Endodermal cell (in vitro differentiated cells): ENCODE results near the gene NELFCD. TPM values are rescaled to one million over a fixed set of nuclear protein-coding genes. Genes with fewer than 3 reads are reported as not detected.

Source experiments
- DNase-seq: peaks from one replicate; pipeline ENCODE4 v3.0.0-alpha.2; 2017
- H3K27ac ChIP-seq: 2 replicates; pipeline ENCODE4 v1.5.1; 2013; ENCODE audit warnings: mild to moderate bottlenecking, low read depth, low read length, moderate library complexity
- H3K27me3 ChIP-seq: 2 replicates; pipeline ENCODE4 v1.6.1; 2013; ENCODE audit warnings: mild to moderate bottlenecking, low read length, moderate library complexity; ENCODE audit not compliant: insufficient read depth, control insufficient read depth, poor library complexity, severe bottlenecking
- H3K36me3 ChIP-seq: 2 replicates; pipeline ENCODE4 v1.7.0; 2013; ENCODE audit warnings: mild to moderate bottlenecking, low read length, moderate library complexity; ENCODE audit not compliant: control insufficient read depth, insufficient read depth
- H3K4me1 ChIP-seq: one replicate; pipeline ENCODE4 v1.7.0; 2013; ENCODE audit warnings: low read length; ENCODE audit not compliant: control insufficient read depth, insufficient read depth
- H3K4me3 ChIP-seq: 2 replicates; pipeline ENCODE4 v1.5.1; 2013; ENCODE audit warnings: mild to moderate bottlenecking, low read length, moderate library complexity
- H3K9ac ChIP-seq: 2 replicates; pipeline ENCODE4 v1.6.1; 2013; ENCODE audit warnings: mild to moderate bottlenecking, low read length, moderate library complexity; ENCODE audit not compliant: poor library complexity, severe bottlenecking; ENCODE audit errors: extremely low read depth
- H3K9me3 ChIP-seq: 2 replicates; pipeline ENCODE4 v1.6.1; 2013; ENCODE audit warnings: mild to moderate bottlenecking, low read length, moderate library complexity; ENCODE audit not compliant: control insufficient read depth
- H3K27ac Mint-ChIP-seq: 2 replicates; pipeline ENCODE4 v1.8.0; 2020; ENCODE audit warnings: mixed read lengths
- H3K27me3 Mint-ChIP-seq: 2 replicates; pipeline ENCODE4 v1.8.0; 2021; ENCODE audit warnings: mild to moderate bottlenecking, mixed read lengths; ENCODE audit not compliant: insufficient read depth
- H3K36me3 Mint-ChIP-seq: 2 replicates; pipeline ENCODE4 v1.8.0; 2020; ENCODE audit warnings: low read depth, mixed read lengths
- H3K4me1 Mint-ChIP-seq: 2 replicates; pipeline ENCODE4 v1.8.0; 2020; ENCODE audit warnings: mixed read lengths
- H3K4me3 Mint-ChIP-seq: 2 replicates; pipeline ENCODE4 v1.8.0; 2020; ENCODE audit warnings: mild to moderate bottlenecking, moderate library complexity, mixed read lengths
- H3K9me3 Mint-ChIP-seq: 2 replicates; pipeline ENCODE4 v1.8.0; 2020; ENCODE audit warnings: mild to moderate bottlenecking, mixed read lengths
- CTCF ChIP-seq: fragments of 200-600 bp; sonication (generic); conservative IDR thresholded peaks from 2 replicates; pipeline ENCODE4 v1.5.0; 2021; ENCODE audit warnings: antibody characterized with exemption, mild to moderate bottlenecking
- WGBS, 2 experiments: methylation state at CpG; one replicate each; pipeline versions ENCODE4 v1.1.5 to v1.1.7; 2013; ENCODE audit warnings: missing lambda C conversion rate in 2 of 2, mixed read lengths in 1 of 2; ENCODE audit not compliant: insufficient coverage in 1 of 2, insufficient read length in 1 of 2; 5-methylcytosine and 5-hydroxymethylcytosine counted together
- total RNA-seq, 2 donors: library from RNA; stranded (reverse); fragmentation: NEBNext Ultra II Directional in 1 of 2; extraction: Animal tissue kit (Norgen Biotek cat#: 25700) in 1 of 2; gene quantifications; 2 replicates in 1 of 2; 3 replicates in 1 of 2; pipeline ENCODE4 v1.2.1, GENCODE V29; 2021

The NELFCD gene
- total RNA-seq, 2 donors from 2014 or later, result 66.6 to 72.5 TPM

GRCh38 chr20:58938078-58938477 lies 43.0 kb upstream of the NELFCD start:
- no peak for DNase-seq
- no peak overlapping the region for H3K27ac ChIP-seq
- 88% methylated on average over 2 of the region's 2 CpGs for WGBS, 2 experiments
- no peaks in the 10 kb centered on the region for H3K36me3 ChIP-seq
- no peaks in the 10 kb centered on the region for H3K27me3 Mint-ChIP-seq
- H3K9ac ChIP-seq, result no peak overlapping the region
- H3K4me1 Mint-ChIP-seq, result no peaks in the 10 kb centered on the region
- no peaks in the 10 kb centered on the region for H3K36me3 Mint-ChIP-seq
- no peak overlapping the region for H3K4me3 ChIP-seq
- H3K9me3 Mint-ChIP-seq, result peaks cover 7% of the 10 kb centered on the region
- H3K4me3 Mint-ChIP-seq, result no peak overlapping the region
- H3K27ac Mint-ChIP-seq, result no peak overlapping the region
- no peak for TF ChIP-seq CTCF
- H3K4me1 ChIP-seq, result no peaks in the 10 kb centered on the region
- H3K27me3 ChIP-seq, result no peaks in the 10 kb centered on the region
- peaks cover 6% of the 10 kb centered on the region for H3K9me3 ChIP-seq

- H3K9me3 Mint-ChIP-seq, result peaks cover 7% of the 10 kb centered on the region
- Histone ChIP-seq H3K4me1 (no peaks in the 10 kb centered on the region), H3K4me3 (no peak overlapping the region), H3K9me3 (peaks cover 6% of the 10 kb centered on the region), H3K27ac (no peak overlapping the region), H3K27me3 (no peaks in the 10 kb centered on the region), H3K9ac (no peak overlapping the region), H3K36me3 (no peaks in the 10 kb centered on the region)
- no peak overlapping the region for H3K27ac Mint-ChIP-seq
- H3K4me3 Mint-ChIP-seq, result no peak overlapping the region
- no peaks in the 10 kb centered on the region for H3K4me1 Mint-ChIP-seq
- WGBS, 2 experiments, result 88% methylated on average over 1 of the region's 1 CpG; no CpG with 5 or more reads in 1 of the 2 experiments
- no peaks in the 10 kb centered on the region for H3K27me3 Mint-ChIP-seq
- DNase-seq, result no peak
- no peak for TF ChIP-seq CTCF
- H3K36me3 Mint-ChIP-seq, result no peaks in the 10 kb centered on the region
These were observed 42.5 kb upstream of the NELFCD start for GRCh38 chr20:58938541-58938940.

- Histone ChIP-seq H3K4me1 (no peaks in the 10 kb centered on the region), H3K9ac (no peak overlapping the region), H3K9me3 (peaks cover 1% of the 10 kb centered on the region), H3K27me3 (no peaks in the 10 kb centered on the region), H3K4me3 (no peak overlapping the region), H3K36me3 (no peaks in the 10 kb centered on the region), H3K27ac (no peak overlapping the region)
- Mint-ChIP-seq H3K27ac (no peak overlapping the region), H3K9me3 (peaks cover 2% of the 10 kb centered on the region), H3K4me3 (no peak overlapping the region), H3K36me3 (no peaks in the 10 kb centered on the region), H3K27me3 (peaks cover 1% of the 10 kb centered on the region), H3K4me1 (no peaks in the 10 kb centered on the region)
- WGBS, 2 experiments, result 97 to 100% methylated on average over 2 to 3 of the region's 3 CpGs
- no peak for TF ChIP-seq CTCF
- no peak for DNase-seq
These were observed 39.6 kb upstream of the NELFCD start for GRCh38 chr20:58941471-58941870.
